Stimulated activated CD8-positive, alpha-beta memory T cell treated with anti-CD3 and anti-CD28 coated beads, Interleukin-7, amount 100 ng/mL, for 48 hours (primary cell): ENCODE data around the gene C1QTNF6.
"Not testable (repeated sequence)": the region's sequence is repeated elsewhere in the genome, so short reads cannot be mapped to it uniquely, and the experiment has no call there.

Experiments used
- DNase-seq, 2 donors: peaks; one replicate each; pipeline ENCODE4 v3.0.0-alpha.2; 2020; ENCODE audit warnings: low read depth in 1 of 2; ENCODE audit errors: extremely low read depth in 1 of 2

Gene C1QTNF6

DNA sequence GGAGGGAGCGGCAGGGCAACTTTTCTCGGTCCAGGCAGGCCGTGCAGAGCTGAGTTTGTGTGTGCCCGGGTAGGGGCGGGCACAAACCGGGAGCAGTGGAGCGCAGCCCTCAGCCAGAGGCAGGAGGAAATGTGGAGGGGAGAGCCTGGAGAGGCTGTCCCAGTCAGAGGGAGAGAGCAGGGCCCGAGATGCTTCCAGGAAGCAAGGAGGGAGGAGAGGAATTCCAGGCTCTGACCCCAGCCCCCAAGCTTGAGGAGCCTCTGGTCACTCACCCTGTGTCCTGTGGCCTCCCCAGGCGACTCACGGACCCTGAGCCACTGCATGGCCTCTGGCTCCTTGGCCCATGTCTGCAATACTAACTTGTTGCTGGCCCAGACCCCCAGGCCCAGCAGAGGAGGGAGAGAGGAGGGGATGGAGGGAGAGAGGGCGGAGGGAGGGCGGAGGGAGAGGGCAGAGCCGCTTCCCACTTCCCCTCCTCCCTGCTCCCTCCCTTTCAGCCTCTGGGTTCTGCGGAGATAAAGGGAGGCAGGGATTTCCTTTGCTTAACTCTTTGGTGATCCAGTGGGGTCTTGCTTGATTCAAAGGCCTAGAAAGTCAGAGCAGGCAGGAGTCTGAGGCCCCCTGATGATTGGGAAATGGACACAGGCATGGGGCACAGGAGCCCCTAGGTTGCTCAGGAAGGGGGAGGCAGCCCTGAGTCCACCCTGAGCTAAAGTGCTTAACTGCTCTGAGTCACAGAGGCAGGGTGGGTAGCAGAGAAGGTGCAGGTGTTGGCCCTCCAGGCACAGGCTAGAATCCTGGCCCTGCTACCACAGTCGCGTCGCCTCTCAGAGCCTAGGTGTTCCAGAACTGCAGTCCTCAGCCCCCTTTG, at the start of gene C1QTNF6:
Gene C1QTNF6 (minus strand): TSS at position 357 of the 871 bp plus-strand sequence. CDS start 34 bp downstream, at position 323.
- DNase-seq = no peak

DNA sequence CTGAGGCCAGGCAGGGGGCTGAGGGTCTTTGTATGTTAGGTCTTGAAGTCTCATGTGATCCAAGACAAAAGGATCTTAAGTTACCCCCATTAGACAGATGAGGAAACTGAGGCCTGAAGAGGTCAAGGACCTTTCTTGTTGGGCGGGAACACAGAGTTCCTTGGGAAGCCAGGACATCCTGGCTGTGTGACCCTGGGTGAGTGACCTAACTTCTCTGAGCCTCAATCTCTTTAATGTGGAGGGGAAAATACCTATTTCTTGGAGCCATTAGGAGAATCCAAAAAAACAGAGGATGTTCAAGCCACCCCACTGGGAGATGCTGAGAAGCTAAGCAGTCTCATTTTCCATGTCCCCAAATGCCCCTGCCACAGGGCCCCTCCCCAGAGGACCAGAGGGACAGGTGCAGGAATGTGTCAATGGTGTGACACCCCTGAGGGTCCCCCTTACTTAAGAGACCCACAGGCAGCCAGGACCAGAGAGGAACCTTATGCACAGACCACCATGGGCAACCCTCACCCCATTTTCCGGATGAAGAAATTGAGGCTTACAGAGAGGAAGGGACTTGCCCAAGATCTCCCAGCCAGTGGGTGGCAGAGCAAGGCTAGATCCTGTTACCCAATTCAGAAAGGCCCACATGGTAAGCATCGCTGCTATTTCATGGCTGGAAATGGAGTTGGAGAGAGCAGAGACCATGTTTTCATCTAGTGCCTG, 48.0 kb upstream of the C1QTNF6 start:
- DNase-seq = no peak

DNA sequence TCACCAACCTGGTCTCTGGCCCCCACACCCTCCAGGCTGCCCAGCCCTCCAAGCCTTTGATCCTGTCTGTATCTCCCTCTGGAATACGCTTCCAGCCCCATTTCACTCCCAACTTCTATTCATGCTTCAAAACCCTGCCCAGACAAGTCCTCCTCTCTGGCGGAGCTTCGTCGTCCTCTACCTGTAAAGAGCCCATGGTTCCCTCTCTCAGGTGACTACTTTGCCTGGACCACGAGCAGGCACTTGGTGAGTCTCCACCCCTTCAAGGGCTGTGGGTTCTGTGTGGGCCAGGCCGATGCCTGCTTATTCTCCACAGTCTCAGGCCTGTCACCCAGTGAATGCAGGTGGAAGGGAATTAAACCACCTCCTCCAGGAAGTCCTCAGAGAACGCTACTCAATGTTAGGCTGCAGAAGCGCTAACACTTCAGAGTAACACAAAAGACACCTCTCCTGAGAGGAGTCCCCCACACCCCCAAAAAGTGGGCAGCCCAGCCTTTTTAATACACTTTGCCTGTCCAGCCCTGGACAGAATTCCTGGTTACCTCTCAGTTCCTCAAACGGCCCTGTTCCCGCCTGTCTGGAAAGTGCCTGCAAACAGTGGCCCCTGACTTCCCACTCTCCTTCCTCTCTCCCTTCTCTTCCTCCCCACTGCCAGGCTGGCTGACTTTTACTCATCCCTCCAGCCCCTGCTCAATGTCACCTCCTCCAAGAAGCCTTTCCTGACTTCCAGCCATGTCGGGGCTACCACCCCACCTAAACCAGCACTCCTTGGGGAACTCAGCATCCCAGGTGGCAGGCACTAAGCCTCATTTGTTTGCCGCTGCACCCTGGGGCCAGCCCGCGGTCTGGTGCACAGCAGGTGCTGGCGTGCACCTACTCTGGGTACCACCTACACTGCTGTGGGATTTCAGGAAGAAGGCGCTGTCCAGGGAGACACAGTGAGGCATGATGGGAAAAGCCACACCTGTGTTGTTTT, 47.0 kb upstream of the C1QTNF6 start:
- DNase-seq = no peak

DNA sequence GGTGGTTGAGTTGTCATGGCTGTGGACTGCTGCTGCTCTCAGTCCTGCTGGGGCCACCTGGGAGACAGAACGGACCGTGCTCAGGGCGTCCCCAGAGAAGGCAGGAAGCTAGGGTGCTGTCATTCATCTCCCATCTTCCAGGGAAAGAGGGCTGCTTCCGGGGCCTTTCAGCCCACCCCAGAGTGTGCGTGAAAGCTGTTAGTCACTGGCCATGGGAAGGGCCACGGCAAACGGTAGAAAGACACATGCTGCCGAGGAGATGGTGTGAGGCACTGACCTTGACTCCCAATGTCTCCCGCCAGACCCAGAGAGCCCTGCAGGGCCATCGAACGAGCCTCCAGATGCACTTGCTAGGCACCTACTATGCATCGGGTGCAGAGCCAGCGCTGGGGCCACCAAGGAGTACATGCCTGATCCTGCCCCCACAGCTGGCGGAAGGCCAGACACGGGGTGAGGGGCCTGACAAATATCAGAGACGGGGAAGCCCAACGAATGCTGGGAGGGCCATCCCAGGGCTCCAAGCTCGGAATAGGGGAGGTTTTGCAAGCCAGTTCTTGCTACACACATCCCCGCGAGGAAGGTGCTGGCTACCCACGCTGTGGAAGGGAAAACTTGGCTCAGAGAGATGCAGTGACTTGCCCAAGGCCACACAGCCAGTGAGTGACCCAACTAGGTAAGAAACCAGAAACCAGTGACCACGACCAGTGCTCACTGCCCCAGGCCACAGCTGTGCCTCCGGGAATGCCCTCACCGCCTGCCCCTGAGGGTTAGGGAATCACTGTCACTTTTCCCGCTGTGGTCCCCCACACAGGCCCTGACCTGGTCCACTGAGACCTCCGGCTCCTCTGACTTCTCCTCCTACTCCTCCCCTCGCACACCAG, 45.9 kb upstream of the C1QTNF6 start:
- DNase-seq = no peak

DNA sequence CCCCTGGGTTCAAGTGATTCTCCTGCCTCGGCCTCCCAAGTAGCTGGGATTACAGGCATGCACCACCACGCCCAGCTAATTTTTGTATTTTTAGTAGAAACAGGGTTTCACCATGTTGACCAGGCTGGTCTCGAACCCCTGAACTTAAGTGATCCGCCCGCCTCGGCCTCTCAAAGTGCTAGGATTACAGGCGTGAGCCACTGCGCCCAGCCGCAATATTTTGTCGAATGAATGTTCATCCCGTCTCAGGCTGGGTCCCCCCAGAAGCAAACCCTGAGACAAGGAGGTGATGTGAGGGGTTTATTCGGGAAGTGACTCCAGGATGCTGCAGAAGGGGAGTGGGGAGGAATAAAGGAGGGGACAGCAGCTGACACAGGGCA, 45.3 kb upstream of the C1QTNF6 start:
- DNase-seq = not testable (repeated sequence)

DNA sequence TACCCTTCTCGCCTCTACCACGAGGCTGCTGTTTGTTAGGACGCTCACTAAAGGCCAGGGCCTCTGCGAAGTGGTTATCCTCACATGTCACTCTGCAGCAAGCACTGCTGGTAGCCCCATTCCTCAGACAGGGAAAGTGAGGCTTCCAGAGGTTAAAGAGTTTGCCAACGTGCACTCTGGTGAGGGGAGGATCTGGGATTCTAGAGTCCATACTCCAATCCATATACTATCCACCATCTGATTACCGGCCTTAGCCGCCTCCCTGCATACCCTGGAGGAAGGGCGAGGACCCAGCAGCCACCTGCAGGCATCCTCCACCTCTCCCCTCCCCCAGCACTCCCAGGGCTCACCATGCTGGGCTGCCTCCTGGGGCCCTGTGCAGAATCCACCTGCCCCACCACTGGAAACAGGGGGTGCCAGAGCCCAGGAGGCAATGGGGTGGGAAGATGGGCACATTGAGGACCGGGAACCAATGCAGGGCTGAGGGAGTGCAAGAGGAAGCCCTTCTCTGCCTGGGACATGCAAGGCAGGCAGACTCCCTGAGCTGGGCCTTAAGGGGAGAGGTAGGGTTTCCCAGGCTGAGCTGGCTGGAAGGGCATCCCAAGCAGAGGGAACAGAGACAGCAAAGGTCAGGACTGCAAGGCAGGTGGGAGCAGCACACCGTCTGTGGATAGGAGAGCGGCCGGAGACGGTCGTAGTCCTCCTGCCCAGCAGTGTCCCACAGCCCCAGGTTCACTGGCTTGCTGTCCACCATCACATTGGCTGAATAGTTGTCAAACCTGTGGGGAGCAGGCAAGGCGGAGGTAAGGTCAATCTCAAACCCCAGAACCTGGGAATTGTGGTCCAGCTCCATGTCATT, 44.3 kb upstream of the C1QTNF6 start:
- no peak for DNase-seq

DNA sequence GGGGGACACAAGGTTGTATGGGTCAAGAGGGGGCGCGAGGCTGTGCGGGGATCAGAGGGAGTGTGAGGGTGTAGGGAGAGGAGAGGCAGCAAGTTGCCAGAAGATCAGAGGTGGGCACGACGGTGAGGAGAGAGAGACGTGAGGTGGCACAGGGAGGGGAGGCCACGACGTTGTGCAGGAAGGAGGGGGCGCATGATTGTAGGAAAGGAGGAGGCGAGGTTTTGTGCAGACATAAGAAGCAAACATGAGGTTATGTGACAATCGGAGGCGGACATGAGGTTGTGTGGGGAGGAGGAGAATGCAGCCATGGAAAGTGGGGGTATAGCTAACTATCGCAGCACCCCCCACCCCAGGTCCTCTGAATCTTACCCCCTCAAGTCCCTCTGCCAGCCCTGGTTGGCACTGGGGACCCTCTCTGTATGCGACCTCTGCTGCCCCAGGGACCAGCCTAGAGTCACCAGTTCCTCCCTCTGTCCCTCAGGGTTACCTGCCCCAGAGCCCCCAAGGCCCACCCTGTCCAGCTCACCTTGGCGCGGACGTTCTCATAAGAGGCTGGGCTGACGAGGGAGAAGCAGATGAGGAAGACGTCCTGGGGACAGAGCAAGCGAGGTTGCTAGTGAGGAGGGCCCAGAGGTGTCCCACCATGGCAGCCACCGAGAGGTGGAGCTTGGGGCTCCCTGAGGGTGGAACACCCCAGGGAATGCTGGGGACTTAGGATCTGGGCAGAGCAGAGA, 43.5 kb upstream of the C1QTNF6 start:
- no peak for DNase-seq

DNA sequence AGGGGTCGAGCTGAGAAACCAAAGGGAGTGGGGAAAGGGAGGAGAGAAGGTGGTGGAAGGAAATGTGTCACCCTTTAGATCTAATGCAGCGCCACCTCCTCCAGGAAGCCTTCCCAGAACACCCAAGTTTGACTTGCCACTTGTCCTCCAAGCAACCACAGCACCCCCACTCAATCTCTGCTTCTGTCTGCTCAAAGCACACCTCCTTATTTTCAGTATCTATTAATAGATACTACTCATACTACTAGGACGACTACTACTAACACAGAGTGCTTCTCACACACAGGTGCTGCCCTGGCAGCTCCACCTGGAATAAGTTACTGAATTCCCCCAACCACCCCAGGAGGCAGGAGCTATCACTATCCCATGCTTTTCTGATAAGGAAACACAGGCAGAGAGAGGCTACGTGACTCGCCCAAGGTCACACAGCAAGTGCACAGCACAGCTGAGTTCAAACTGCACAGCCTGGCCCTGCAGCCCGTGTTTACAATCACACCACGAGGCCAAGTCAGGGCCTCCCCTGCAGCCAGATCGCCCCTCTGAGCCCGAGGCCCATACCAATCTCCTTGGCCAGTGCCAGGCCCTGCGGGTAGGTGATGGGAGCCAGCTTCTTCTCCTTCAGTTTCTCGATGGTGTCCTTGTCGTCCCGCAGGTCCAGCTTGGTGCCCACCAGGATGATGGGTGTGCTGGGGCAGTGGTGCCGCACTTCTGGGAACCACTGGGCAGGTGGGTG, 42.8 kb upstream of the C1QTNF6 start:
- peak in 1 of 2 donors; percentile 92 for DNase-seq

DNA sequence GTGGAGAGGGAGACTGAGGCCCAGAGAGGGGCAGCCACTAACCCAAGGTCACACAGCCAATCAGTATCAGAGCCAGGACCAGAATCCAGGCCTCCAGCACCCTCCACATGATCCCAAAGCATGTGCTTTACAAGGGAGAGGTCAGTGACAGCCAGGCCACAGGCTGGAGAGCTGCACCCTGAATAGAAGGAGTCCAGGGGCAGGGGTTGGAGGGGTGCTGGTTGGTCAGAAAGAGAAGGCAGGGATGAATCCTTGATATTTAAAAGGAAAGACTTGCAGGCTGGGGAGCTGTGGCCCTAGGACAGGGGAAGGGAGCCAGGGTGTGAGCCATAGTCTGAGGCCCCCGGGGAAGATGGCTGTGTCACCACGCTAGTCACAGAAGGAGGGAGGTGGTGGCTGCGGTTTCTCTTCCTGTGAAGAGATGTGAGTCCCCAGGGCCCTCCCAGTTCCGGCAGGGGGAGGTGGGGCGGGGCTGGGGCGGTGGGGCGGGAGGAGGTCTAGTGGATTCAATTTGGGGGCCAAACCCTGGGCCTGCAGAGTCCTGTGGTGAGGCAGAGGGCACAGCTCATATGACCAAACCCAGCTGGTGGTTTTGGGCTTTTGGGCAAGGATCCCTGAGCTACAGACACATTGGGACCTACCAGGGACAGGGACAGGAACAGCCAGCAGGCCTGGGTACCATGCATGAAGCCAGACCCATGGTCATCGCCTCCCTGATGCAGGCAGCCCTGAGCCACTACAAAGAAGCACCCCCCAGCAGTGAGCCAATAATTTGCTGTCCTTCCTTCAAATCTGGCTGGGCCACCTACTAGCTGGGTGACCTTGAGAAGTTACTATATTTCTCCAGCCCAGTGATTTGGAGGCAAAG, 42.0 kb upstream of the C1QTNF6 start:
- DNase-seq = peak; percentile 81 to 93

DNA sequence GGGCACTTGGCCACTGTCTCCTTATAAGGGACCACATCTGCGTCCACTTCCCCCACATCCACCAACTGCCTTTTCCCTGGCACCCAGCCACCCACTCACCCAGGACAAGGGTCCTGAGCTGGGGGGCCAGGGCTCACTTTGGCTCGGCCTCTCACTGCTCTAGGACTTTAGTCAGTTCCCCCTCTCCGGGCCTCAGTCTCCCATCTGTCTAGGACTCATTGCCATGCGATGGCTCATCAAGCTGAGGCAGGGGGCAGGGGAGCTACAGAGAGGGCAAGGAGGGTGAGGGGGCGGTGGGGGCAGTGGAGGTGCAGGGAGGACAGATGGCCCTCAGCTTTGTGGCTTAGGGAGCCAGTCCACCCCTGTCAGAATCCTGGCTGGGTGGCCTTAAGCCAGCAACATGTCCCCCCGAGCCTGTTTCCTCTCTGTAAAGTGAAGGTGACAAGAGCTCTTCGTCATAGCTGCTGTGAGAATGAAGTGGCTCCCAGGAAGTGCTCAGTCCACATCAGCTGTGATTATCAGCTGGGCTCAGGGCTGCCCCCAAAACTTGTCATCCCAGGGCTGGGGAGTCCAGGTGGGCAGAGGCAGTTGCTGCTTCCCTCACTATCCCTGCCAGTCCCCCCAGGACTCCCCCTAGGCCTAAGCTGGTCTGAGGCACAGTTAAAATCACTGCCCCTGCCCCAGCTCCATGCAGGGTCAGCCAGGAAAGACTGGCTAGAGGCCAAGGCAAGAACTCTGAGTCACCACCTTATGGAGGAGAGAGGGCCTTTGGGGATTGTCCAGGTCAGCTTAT, 41.2 kb upstream of the C1QTNF6 start:
- no peak for DNase-seq

DNA sequence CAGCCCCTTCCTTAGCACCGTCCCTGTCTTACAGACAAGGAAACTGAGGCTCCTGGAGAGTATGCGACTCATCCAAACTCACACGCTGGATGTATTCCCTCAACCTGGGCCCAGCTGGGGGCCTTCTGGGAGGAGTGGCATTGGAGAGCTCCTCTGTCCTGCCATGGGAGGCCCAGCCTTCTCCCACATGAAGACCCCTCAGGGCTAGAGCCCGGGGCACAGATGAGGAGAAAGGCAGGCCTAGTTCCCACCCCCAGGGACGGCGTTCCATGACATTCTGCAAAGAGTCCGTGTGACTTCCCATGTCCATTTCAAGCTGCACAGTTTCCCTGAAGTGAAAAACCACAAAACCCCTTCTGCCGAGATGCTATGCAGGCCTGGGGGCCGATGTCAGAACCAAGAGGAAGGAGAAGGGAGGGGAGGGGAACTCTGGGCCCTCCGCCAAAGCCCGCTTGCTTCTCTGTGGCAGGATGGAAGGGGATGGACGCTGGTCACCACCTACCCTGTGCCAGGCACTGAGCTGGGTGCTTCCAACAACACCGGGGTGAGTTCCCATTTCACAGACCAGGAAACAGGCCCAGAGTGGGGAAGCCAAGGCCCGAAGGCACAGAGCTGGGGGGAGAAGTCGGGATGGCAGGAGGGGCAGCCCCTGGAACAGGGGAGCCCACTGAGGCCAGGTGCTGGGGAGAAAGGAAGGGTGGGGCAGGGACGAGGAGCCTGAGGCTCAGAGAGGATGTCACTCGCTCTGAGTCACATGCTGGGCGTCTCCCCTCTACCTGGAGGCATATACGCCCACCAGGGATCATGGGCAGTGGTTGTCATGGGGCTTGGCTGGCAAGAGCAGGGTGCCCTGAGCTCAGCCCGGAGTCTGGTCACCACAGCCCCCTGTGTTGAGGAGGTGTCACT, 40.3 kb upstream of the C1QTNF6 start:
- no peak for DNase-seq

DNA sequence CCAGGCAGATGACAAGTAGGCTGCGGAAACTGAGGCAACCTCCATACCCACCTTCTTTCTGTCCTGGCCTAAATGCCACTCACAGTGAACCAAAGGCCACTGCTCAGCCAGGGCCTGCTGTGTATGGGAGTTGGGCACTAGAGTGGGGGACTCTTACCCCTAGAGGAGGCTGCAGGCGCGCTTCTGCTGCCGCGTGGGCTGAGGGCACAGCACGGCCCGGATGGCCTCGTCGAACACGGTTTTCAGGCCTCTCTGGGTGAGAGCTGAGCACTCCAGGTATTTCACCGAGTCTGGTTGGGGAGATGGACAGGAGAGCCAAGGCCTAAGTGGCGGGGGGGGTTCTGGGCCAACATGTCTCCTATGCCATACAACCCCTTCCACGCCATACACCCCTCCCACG, 38.5 kb upstream of the C1QTNF6 start:
- DNase-seq = no peak

DNA sequence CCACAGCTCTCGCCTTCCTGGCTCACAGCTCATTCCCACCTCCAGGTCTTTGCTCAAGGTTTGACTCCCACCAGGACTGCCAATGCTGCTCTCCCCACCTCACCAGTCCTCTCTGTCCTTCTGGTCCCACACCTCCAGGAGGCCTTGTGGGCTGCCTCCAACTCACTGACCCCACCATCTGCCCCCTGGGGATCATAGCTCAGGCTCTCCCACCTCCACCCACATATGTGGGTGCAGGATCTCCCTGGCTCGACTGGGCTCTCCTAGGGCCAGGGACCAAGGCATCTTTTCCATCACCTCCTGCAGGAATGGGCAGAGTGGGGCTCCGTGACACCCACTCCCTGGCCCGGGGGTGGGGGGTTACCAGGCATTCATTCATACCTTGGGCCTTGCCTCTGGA, 38.0 kb upstream of the C1QTNF6 start:
- DNase-seq = no peak

DNA sequence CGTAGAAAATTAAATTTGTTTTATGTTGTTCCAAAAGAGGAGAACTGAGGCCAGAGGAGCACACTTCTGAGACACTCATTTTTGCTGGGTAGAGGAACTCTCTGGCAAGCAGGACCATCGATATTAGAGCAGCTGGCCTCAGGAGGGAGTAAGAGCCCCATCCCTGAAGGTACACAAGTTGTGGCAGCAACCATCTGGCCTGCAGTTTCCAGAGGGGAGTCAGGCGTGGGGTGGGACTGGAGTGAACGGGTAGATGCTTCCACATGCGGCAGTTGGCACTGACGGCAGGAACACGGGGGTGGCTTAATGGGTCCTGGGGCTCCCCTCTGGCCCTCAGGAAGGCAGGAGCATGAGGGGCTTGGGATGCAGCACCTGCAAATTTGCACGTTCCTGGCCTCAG, 37.4 kb upstream of the C1QTNF6 start:
- no peak for DNase-seq
